ENCODE data around the gene CFAP65. TPM values are rescaled to one million over a fixed set of nuclear protein-coding genes. Genes with fewer than 3 reads are reported as not detected.
A peak's percentile ranks its signal among the peaks of the same experiment; 100 is the strongest.

Gene CFAP65
- total RNA-seq, 4 donors from 2014 or later: not detected

DNA sequence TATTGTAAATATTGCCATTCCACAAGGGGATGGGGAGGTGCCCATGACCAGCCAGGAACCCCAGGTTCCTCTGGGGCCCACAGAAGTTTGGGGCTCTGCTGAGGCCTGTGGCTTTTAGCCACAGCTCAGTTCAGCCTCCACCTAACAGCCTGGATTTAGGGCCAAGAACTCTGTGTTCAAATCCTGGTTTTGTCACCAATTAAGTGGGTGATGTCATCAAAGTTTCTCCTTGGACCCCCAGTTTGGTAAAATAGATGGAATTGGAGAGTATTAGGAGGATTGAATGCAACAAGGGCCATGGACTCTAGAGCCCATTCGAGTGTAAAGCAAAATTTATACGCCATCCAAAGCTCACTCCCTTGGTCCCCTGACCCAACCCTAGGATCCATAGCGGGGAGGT is 53.2 kb downstream of the CFAP65 start:
- H3K36me3 ChIP-seq: no peaks in the 10 kb centered on the region
- intact Hi-C loops (cut with DNase I): no loop called here
- no peaks in the 10 kb centered on the region for H3K9me3 ChIP-seq
- WGBS: 41% methylated on average over 3 of the region's 3 CpGs
- DNase-seq (ENCODE audit: extremely low spot score): no peak
- H3K4me3 ChIP-seq: no peak overlapping the region
- peaks cover 0 to 100% (median 92%) of the 10 kb centered on the region in 4 donors for H3K27me3 ChIP-seq
- H3K4me1 ChIP-seq: peaks cover 22 to 41% (median 30%) of the 10 kb centered on the region in 4 donors
- TF ChIP-seq EP300 (IDR thresholded peaks at IDR 0.05) (no peak), CTCF (IDR thresholded peaks at IDR 0.05) (no peak), POLR2A (IDR thresholded peaks at IDR 0.05; ENCODE audit: low read depth) (no peak)
- no peak overlapping the region for H3K27ac ChIP-seq (replicated peaks in 1 of 4)

DNA sequence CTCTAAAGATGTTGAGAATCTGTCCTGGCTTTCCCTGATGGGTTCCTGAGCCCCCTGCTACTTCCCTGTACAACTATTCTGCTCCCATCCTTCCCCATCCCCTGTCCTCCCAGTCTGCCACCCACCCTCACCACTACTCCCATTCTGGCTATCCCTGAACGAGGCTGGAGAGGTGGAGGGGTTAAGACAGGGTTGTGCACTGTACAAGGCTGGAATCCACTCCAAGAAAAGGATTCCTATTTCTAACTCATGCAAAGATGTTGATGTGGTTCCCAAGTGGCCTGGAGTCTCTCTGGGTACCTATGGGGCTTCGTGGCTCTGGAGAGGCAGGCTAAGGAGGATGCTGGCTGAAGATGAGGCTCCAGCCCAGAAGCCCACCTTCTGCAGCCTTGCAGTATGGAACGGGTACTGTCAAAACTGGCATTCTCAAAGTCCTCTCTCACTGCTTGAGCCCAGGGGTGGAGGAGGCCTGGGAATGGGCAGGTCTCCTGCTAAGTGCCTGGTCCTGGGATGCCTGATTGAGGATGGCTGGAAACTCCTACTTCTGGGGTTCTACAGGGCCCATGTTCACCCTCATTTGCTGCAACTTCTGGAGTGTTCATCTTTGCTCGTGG is 55.1 kb downstream of the CFAP65 start:
- Histone ChIP-seq H3K36me3 (no peaks in the 10 kb centered on the region), H3K27ac (replicated peaks in 1 of 4) (no peak overlapping the region), H3K27me3 (peaks cover 0 to 100% (median 90%) of the 10 kb centered on the region in 4 donors), H3K9me3 (no peaks in the 10 kb centered on the region), H3K4me1 (peaks cover 29 to 42% (median 38%) of the 10 kb centered on the region in 4 donors), H3K4me3 (no peak overlapping the region)
- DNase-seq (ENCODE audit: extremely low spot score): no peak
- TF ChIP-seq POLR2A (IDR thresholded peaks at IDR 0.05; ENCODE audit: low read depth): no peak
- no peak for TF ChIP-seq POLR2AphosphoS5 (IDR thresholded peaks at IDR 0.05)
- TF ChIP-seq EP300 (IDR thresholded peaks at IDR 0.05): no peak
- TF ChIP-seq CTCF (IDR thresholded peaks at IDR 0.05): no peak
- intact Hi-C loops (cut with DNase I): no loop called here
- WGBS: 52% methylated on average over 4 of the region's 4 CpGs

DNA sequence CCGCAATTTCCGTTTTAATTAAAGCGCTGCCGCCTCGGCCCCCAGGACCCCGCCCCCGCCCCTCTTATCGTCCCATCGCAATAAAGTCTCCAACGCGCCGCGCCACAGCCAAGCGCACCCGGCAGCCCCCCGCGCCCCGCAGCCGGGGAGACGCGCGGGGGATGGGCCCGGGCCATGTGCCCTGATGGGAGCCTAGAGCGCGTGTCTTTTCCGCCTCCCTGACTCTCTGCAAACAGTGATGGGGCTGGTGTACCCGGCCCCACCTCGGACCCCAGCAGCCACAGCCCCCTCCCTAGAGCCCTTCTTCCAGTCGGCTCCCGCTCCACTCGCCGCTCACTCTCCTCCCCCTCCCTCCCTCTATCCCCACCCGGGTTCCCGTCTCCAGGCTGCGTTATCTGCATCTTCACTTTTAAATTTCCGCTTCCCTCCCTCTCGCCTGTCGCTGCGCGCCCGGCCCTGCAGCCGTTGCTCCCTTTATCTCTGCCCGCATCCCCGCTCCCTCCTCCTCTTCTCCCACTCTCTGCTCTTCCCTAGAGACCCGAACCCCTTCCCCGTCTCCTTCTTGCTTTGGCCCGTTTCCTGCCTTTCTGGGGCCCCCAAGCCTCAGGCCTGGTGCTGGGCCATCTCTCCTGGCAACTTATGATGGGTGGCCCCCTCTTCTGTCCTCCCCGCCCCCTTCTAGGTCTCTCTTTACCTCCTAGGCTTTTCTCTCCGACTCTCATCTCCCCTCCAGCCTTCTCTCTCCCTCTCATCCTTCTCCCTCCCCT is 55.8 kb downstream of the CFAP65 start:
- Histone ChIP-seq H3K4me3 (peak overlapping the region in 2 of 4 donors; percentile 18 to 29), H3K36me3 (no peaks in the 10 kb centered on the region), H3K27ac (replicated peaks in 1 of 4) (no peak overlapping the region), H3K27me3 (peaks cover 0 to 100% (median 91%) of the 10 kb centered on the region in 4 donors), H3K9me3 (no peaks in the 10 kb centered on the region), H3K4me1 (peaks cover 36 to 49% (median 45%) of the 10 kb centered on the region in 4 donors)
- no peak for TF ChIP-seq POLR2AphosphoS5 (IDR thresholded peaks at IDR 0.05)
- no peak for TF ChIP-seq CTCF (IDR thresholded peaks at IDR 0.05)
- TF ChIP-seq POLR2A (IDR thresholded peaks at IDR 0.05; ENCODE audit: low read depth): no peak
- no peak for TF ChIP-seq EP300 (IDR thresholded peaks at IDR 0.05)
- intact Hi-C loops (cut with DNase I): no loop called here
- no peak for DNase-seq (ENCODE audit: extremely low spot score)
- 7% methylated on average over 23 of the region's 49 CpGs for WGBS

DNA sequence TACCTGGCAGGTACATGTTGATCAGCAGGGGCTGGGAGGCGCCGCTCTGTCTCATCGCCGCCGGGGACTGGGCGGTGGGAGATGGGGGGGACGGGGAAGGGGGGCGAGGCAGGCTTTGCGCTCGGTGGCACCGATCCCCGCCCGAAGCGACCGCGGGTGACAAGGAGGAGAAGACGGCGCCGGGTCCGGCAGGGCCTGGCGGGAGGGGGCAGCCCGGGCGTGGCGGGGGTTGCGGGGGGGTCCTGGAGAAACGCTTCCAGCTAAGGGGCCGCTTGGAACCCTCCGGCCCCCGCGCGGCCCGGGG is 56.3 kb downstream of the CFAP65 start, which contains the start of gene FEV:
TSS of gene FEV (minus strand) at position 164 of the 304 bp plus-strand sequence. CDS start at position 55, 109 bp downstream.
- Histone ChIP-seq H3K27ac (replicated peaks in 1 of 4) (no peak within 1 kb of the TSS), H3K4me1 (peaks cover 39 to 55% (median 50%) of the 10 kb centered on the region in 4 donors), H3K36me3 (no peaks in the 10 kb centered on the region), H3K27me3 (peaks cover 0 to 100% (median 90%) of the 10 kb centered on the region in 4 donors), H3K4me3 (peak within 1 kb of the TSS; percentile 15 to 35 (median 24)), H3K9me3 (no peaks in the 10 kb centered on the region)
- no peak for DNase-seq (ENCODE audit: extremely low spot score)
- intact Hi-C loops (cut with DNase I): no loop called here
- WGBS: 2% methylated on average over 8 of the region's 32 CpGs
- no peak for TF ChIP-seq POLR2AphosphoS5 (IDR thresholded peaks at IDR 0.05)
- TF ChIP-seq CTCF (IDR thresholded peaks at IDR 0.05): no peak
- no peak for TF ChIP-seq POLR2A (IDR thresholded peaks at IDR 0.05; ENCODE audit: low read depth)
- TF ChIP-seq EP300 (IDR thresholded peaks at IDR 0.05): no peak
